Mesendoderm (in vitro differentiated cells): ENCODE results near the gene SMPDL3A.

Source experiments
- DNase-seq: peaks from one replicate; pipeline ENCODE4 v3.0.0; 2013
- H2AK5ac ChIP-seq: 2 replicates; pipeline ENCODE4 v1.6.1; 2013; ENCODE audit warnings: low read length, inconsistent platforms
- H2BK120ac ChIP-seq: 2 replicates; pipeline ENCODE4 v1.6.1; 2013; ENCODE audit warnings: low read depth, mild to moderate bottlenecking, low read length, moderate library complexity, mixed read lengths
- H2BK15ac ChIP-seq: replicated peaks from 2 replicates; pipeline ENCODE4 v1.6.1; 2013; ENCODE audit warnings: low read depth, mild to moderate bottlenecking, moderate library complexity
- H2BK5ac ChIP-seq: 2 replicates; pipeline ENCODE4 v1.6.1; 2013; ENCODE audit warnings: low read length, inconsistent platforms
- H3K18ac ChIP-seq: 2 replicates; pipeline ENCODE4 v1.6.1; 2013; ENCODE audit warnings: mild to moderate bottlenecking, low read length, mixed read lengths
- H3K23ac ChIP-seq: one replicate; pipeline ENCODE4 v1.6.1; 2013; ENCODE audit warnings: low read length
- H3K27ac ChIP-seq: 2 replicates; pipeline ENCODE4 v1.5.1; 2013; ENCODE audit warnings: low read depth, mild to moderate bottlenecking, inconsistent platforms, low read length, moderate library complexity
- H3K27me3 ChIP-seq: 2 replicates; pipeline ENCODE4 v1.6.1; 2013; ENCODE audit warnings: low read length, control low read depth, mild to moderate bottlenecking, inconsistent platforms; ENCODE audit not compliant: insufficient read depth, poor library complexity
- H3K36me3 ChIP-seq: 2 replicates; pipeline ENCODE4 v1.6.1; 2013; ENCODE audit warnings: low read length, inconsistent platforms; ENCODE audit not compliant: control insufficient read depth, insufficient read depth
- H3K4ac ChIP-seq: one replicate; pipeline ENCODE4 v1.6.1; 2013; ENCODE audit warnings: low read depth, mild to moderate bottlenecking, low read length, moderate library complexity
- H3K4me1 ChIP-seq: 2 replicates; pipeline ENCODE4 v1.6.1; 2013; ENCODE audit warnings: low read depth, low read length, inconsistent platforms; ENCODE audit not compliant: control insufficient read depth
- H3K4me2 ChIP-seq: 2 replicates; pipeline ENCODE4 v1.6.1; 2013; ENCODE audit warnings: low read length
- H3K4me3 ChIP-seq: 2 replicates; pipeline ENCODE4 v1.5.1; 2013; ENCODE audit warnings: mild to moderate bottlenecking, low read length
- H3K56ac ChIP-seq: one replicate; pipeline ENCODE4 v1.6.1; 2013; ENCODE audit warnings: low read length
- H3K79me1 ChIP-seq: 2 replicates; pipeline ENCODE4 v1.6.1; 2013; ENCODE audit warnings: low read length, inconsistent platforms
- H3K79me2 ChIP-seq: 2 replicates; pipeline ENCODE4 v1.6.1; 2013; ENCODE audit warnings: mild to moderate bottlenecking, low read length; ENCODE audit not compliant: control insufficient read depth, insufficient read depth
- H3K9ac ChIP-seq: 2 replicates; pipeline ENCODE4 v1.6.1; 2013; ENCODE audit warnings: low read length, inconsistent platforms
- H4K5ac ChIP-seq: one replicate; pipeline ENCODE4 v1.6.1; 2013; ENCODE audit warnings: low read length
- H4K8ac ChIP-seq: one replicate; pipeline ENCODE4 v1.6.1; 2013; ENCODE audit warnings: low read depth, mild to moderate bottlenecking, control low read depth, low read length, moderate library complexity
- WGBS: extraction: QIAGEN DNeasy Blood & Tissue Kit; methylation state at CpG from one replicate; pipeline ENCODE4 v1.1.7; 2013; ENCODE audit warnings: low lambda C conversion rate, missing lambda C conversion rate; ENCODE audit not compliant: insufficient coverage; ENCODE audit errors: extremely low coverage; 5-methylcytosine and 5-hydroxymethylcytosine counted together

The SMPDL3A gene

GRCh38 chr6:122787721-122788120 lies 1.3 kb upstream of the SMPDL3A start:
- DNase-seq, result no peak
- Histone ChIP-seq H3K79me2 (no peaks in the 10 kb centered on the region), H3K36me3 (no peaks in the 10 kb centered on the region), H3K27ac (no peak overlapping the region), H3K18ac (no peak overlapping the region), H3K79me1 (no peaks in the 10 kb centered on the region), H2BK120ac (no peak overlapping the region), H2BK5ac (no peak overlapping the region), H4K8ac (no peak overlapping the region), H3K9ac (no peak overlapping the region), H3K4me2 (no peak overlapping the region), H3K4me1 (peaks cover 2% of the 10 kb centered on the region), H4K5ac (no peak overlapping the region), H3K56ac (no peak overlapping the region), H3K27me3 (no peaks in the 10 kb centered on the region), H3K23ac (no peak overlapping the region), H3K4me3 (no peak overlapping the region), H2AK5ac (no peak overlapping the region), H2BK15ac (no peak overlapping the region), H3K4ac (no peak overlapping the region)
- WGBS, result no CpG with 5 or more reads among the region's 4 CpGs

GRCh38 chr6:122788208-122788607 lies 850 bp upstream of the SMPDL3A start:
- WGBS, result no CpG with 5 or more reads among the region's 6 CpGs

GRCh38 chr6:122788663-122789181 lies 336 bp upstream of the SMPDL3A start:
- no peak for DNase-seq
- no peaks in the 10 kb centered on the region for H3K79me1 ChIP-seq
- H3K23ac ChIP-seq, result no peak overlapping the region
- H2BK120ac ChIP-seq, result no peak overlapping the region
- peak overlapping the region; percentile 82 for H3K4me3 ChIP-seq
- no peak overlapping the region for H4K5ac ChIP-seq
- H3K4me2 ChIP-seq, result peak overlapping the region; percentile 56
- H3K36me3 ChIP-seq, result no peaks in the 10 kb centered on the region
- no peak overlapping the region for H2BK15ac ChIP-seq
- WGBS, result no CpG with 5 or more reads among the region's 10 CpGs
- H3K79me2 ChIP-seq, result no peaks in the 10 kb centered on the region
- peak overlapping the region; percentile 93 for H3K56ac ChIP-seq
- peaks cover 2% of the 10 kb centered on the region for H3K4me1 ChIP-seq
- no peak overlapping the region for H4K8ac ChIP-seq
- no peaks in the 10 kb centered on the region for H3K27me3 ChIP-seq
- H3K18ac ChIP-seq, result peak overlapping the region; percentile 65
- H3K4ac ChIP-seq, result peak overlapping the region; percentile 75
- peak overlapping the region; percentile 66 for H3K27ac ChIP-seq
- H2AK5ac ChIP-seq, result no peak overlapping the region
- H2BK5ac ChIP-seq, result peak overlapping the region; percentile 78
- peak overlapping the region; percentile 66 for H3K9ac ChIP-seq

More at GRCh38 chr6:122788208-122788607, 850 bp upstream of the SMPDL3A start:
- Histone ChIP-seq H3K79me1 (no peaks in the 10 kb centered on the region), H3K4me2 (no peak overlapping the region), H4K5ac (no peak overlapping the region), H3K27ac (no peak overlapping the region), H2BK120ac (no peak overlapping the region), H3K36me3 (no peaks in the 10 kb centered on the region), H3K9ac (no peak overlapping the region), H3K27me3 (no peaks in the 10 kb centered on the region), H3K18ac (peak overlapping the region; percentile 14), H2BK5ac (no peak overlapping the region), H3K23ac (no peak overlapping the region), H2BK15ac (no peak overlapping the region), H3K56ac (no peak overlapping the region), H4K8ac (no peak overlapping the region), H3K4me1 (peaks cover 2% of the 10 kb centered on the region), H3K4ac (no peak overlapping the region), H3K4me3 (no peak overlapping the region), H2AK5ac (no peak overlapping the region), H3K79me2 (no peaks in the 10 kb centered on the region)
- peak; percentile 28 for DNase-seq

- H3K4me1 ChIP-seq, result peaks cover 2% of the 10 kb centered on the region
Measured at GRCh38 chr6:122790028-122790422, 967 bp downstream of the SMPDL3A start.

GRCh38 chr6:122790423-122791309 lies 1.6 kb downstream of the SMPDL3A start:
- WGBS, result no CpG with 5 or more reads among the region's 14 CpGs
- Histone ChIP-seq H3K23ac (no peak overlapping the region), H3K79me2 (no peaks in the 10 kb centered on the region), H3K36me3 (no peaks in the 10 kb centered on the region), H3K79me1 (no peaks in the 10 kb centered on the region), H2BK5ac (no peak overlapping the region), H3K4me1 (peaks cover 2% of the 10 kb centered on the region), H4K5ac (no peak overlapping the region), H3K56ac (peak overlapping the region; percentile 93), H3K9ac (peak overlapping the region; percentile 66), H3K4me3 (no peak overlapping the region), H4K8ac (no peak overlapping the region), H2BK120ac (peak overlapping the region; percentile 52), H3K4ac (no peak overlapping the region), H3K27me3 (no peaks in the 10 kb centered on the region), H3K27ac (no peak overlapping the region), H3K4me2 (no peak overlapping the region), H2AK5ac (no peak overlapping the region), H2BK15ac (no peak overlapping the region), H3K18ac (no peak overlapping the region)
- DNase-seq, result peak; percentile 60

More at GRCh38 chr6:122790028-122790422, 967 bp downstream of the SMPDL3A start:
- Histone ChIP-seq H2BK5ac (no peak overlapping the region), H4K8ac (no peak overlapping the region), H3K36me3 (no peaks in the 10 kb centered on the region), H3K79me1 (no peaks in the 10 kb centered on the region), H3K27me3 (no peaks in the 10 kb centered on the region), H3K18ac (peak overlapping the region; percentile 65), H3K56ac (peak overlapping the region; percentile 93), H2AK5ac (no peak overlapping the region), H3K4ac (no peak overlapping the region), H3K79me2 (no peaks in the 10 kb centered on the region), H2BK120ac (peak overlapping the region; percentile 52), H4K5ac (peak overlapping the region; percentile 81), H3K27ac (peak overlapping the region; percentile 10), H3K23ac (no peak overlapping the region), H2BK15ac (peak overlapping the region; percentile 4), H3K4me3 (peak overlapping the region; percentile 82), H3K9ac (peak overlapping the region; percentile 66), H3K4me2 (peak overlapping the region; percentile 88)
- no CpG with 5 or more reads among the region's 14 CpGs for WGBS
- DNase-seq, result no peak
